HCT116 (cell line): Measurements from ENCODE around the gene CMIP. TPM values are rescaled to one million over a fixed set of nuclear protein-coding genes. Genes with fewer than 3 reads are reported as not detected.

Experiments used
- ATAC-seq: fragments of 200-7000 bp; cut with Tn5 transposase; 2 replicates; pipeline ENCODE4 v1.9.1; 2020; ENCODE audit warnings: mild to moderate bottlenecking, moderate library complexity
- BruUV-seq: library from RNA; stranded (reverse); fragments of 400-500 nt; replicated peaks from 2 replicates; lab custom pipeline; 2021; lab: Mats Ljungman, UMichigan
- CTCF ChIA-PET: fragments of 300-600 bp; sonication (Branson Sonifier 250); formaldehyde crosslinking; loops from one replicate; lab custom pipeline; 2021; ENCODE audit warnings: antibody characterized with exemption; lab: Charles Lee
- POLR2A ChIA-PET: fragments of 300-600, 350-600 bp; sonication (Branson Sonifier 250); formaldehyde crosslinking; loops from one replicate; lab custom pipeline; 2021; ENCODE audit warnings: antibody characterized with exemption; lab: Charles Lee
- RAD21 ChIA-PET, 2 experiments: fragments of 300-600 bp; sonication (Branson Sonifier 250); formaldehyde crosslinking; loops; one replicate each; lab custom pipeline; 2023; ENCODE audit warnings: low total read pairs in 2 of 2; ENCODE audit not compliant: uncharacterized antibody in 2 of 2, unreplicated experiment in 2 of 2, low non-redundant PET in 1 of 2; lab: Charles Lee
- DNase-seq: peaks from one replicate; pipeline ENCODE4 v3.0.0-alpha.2; 2010; ENCODE audit warnings: low read depth, low spot score
- H2AFZ ChIP-seq: fragments of 200-600 bp; shearing (Covaris generic), sonication (generic); 2 replicates; pipeline ENCODE4 v1.6.1; 2017; ENCODE audit warnings: low read depth, mixed run types, mixed read lengths, antibody characterized with exemption, low read length; ENCODE audit not compliant: poor library complexity, severe bottlenecking
- H3K27ac ChIP-seq: 2 replicates; pipeline ENCODE4 v1.5.1; 2012; ENCODE audit warnings: low read depth, low read length
- H3K27me3 ChIP-seq: fragments of 200-600 bp; sonication (generic); 2 replicates; pipeline ENCODE4 v1.6.1; 2016; ENCODE audit warnings: mixed run types, low read length, mixed read lengths; ENCODE audit not compliant: insufficient read depth
- H3K36me3 ChIP-seq, 2 experiments: fragments of 200-500 bp in 1 of 2; fragments of 200-600 bp in 1 of 2; sonication (Bioruptor generic) in 1 of 2; sonication (generic) in 1 of 2; 2 replicates each; pipeline versions ENCODE4 v1.5.1 to v1.6.1; 2014 to 2016; ENCODE audit warnings: low read length in 2 of 2, inconsistent platforms in 1 of 2, mixed read lengths in 1 of 2, mixed run types in 1 of 2; ENCODE audit not compliant: insufficient read depth in 2 of 2, control insufficient read depth in 1 of 2
- H3K4me1 ChIP-seq, 2 experiments: fragments of 200-600 bp in 1 of 2; sonication (generic) in 1 of 2; 2 replicates each; pipeline versions ENCODE4 v1.5.1 to v1.6.1; 2012 to 2017; ENCODE audit warnings: low read length in 2 of 2, inconsistent platforms in 1 of 2, mild to moderate bottlenecking in 1 of 2, mixed read lengths in 1 of 2, mixed run types in 1 of 2, moderate library complexity in 1 of 2; ENCODE audit not compliant: insufficient read depth in 2 of 2, control insufficient read depth in 1 of 2
- H3K4me2 ChIP-seq: fragments of 200-600 bp; sonication (generic); 2 replicates; pipeline ENCODE4 v1.6.1; 2017; ENCODE audit warnings: mixed run types, low read length, mixed read lengths
- H3K4me3 ChIP-seq, 2 experiments: fragments of 200-600 bp in 1 of 2; sonication (generic) in 1 of 2; replicated peaks in 1 of 2; 2 replicates each; pipeline ENCODE4 v1.5.1; 2011 to 2016; ENCODE audit warnings: low read length in 2 of 2, control low read depth in 1 of 2, low read depth in 1 of 2, mild to moderate bottlenecking in 1 of 2, mixed read lengths in 1 of 2, mixed run types in 1 of 2
- H3K79me2 ChIP-seq: fragments of 200-600 bp; sonication (generic); 2 replicates; pipeline ENCODE4 v1.6.1; 2017; ENCODE audit warnings: mild to moderate bottlenecking, mixed run types, low read length, moderate library complexity, mixed read lengths; ENCODE audit not compliant: insufficient read depth
- H3K9ac ChIP-seq: fragments of 200-600 bp; sonication (generic); 2 replicates; pipeline ENCODE4 v1.6.1; 2016; ENCODE audit warnings: low read length, mixed read lengths
- H3K9me2 ChIP-seq: fragments of 200-600 bp; sonication (generic), shearing (Covaris generic); 2 replicates; pipeline ENCODE4 v1.6.1; 2017; ENCODE audit warnings: mixed run types, mild to moderate bottlenecking, moderate library complexity; ENCODE audit not compliant: insufficient read depth
- H3K9me3 ChIP-seq, 2 experiments: fragments of 200-500 bp in 1 of 2; fragments of 200-600 bp in 1 of 2; sonication (Bioruptor generic) in 1 of 2; sonication (generic) in 1 of 2; 2 replicates each; pipeline ENCODE4 v1.6.1; 2014 to 2017; ENCODE audit warnings: low read length in 2 of 2, mixed read lengths in 2 of 2, inconsistent platforms in 1 of 2, low read depth in 1 of 2, mild to moderate bottlenecking in 1 of 2, mixed run types in 1 of 2, moderate library complexity in 1 of 2; ENCODE audit not compliant: control insufficient read depth in 1 of 2, insufficient read depth in 1 of 2
- H4K20me1 ChIP-seq: fragments of 200-600 bp; sonication (generic), shearing (Covaris generic); 2 replicates; pipeline ENCODE4 v1.6.1; 2017; ENCODE audit warnings: mixed run types, mild to moderate bottlenecking, moderate library complexity; ENCODE audit not compliant: insufficient read depth
- EGR1 ChIP-seq: IDR thresholded peaks from 2 replicates; pipeline ENCODE4 v1.6.1; 2012; ENCODE audit warnings: low read depth
- ELF1 ChIP-seq: IDR thresholded peaks from 2 replicates; pipeline ENCODE4 v1.6.1; 2012; ENCODE audit warnings: low read depth, borderline replicate concordance
- EZH2phosphoT487 ChIP-seq: fragments of 200-600 bp; IDR thresholded peaks from 2 replicates; pipeline ENCODE4 v1.6.1; 2018; ENCODE audit warnings: antibody characterized with exemption, borderline replicate concordance
- FOSL1 ChIP-seq: IDR thresholded peaks from 2 replicates; pipeline ENCODE4 v1.6.1; 2012; ENCODE audit warnings: low read depth
- POLR2A ChIP-seq: IDR thresholded peaks from 2 replicates; pipeline ENCODE4 v1.7.0; 2011; ENCODE audit warnings: borderline replicate concordance; ENCODE audit not compliant: insufficient read depth, insufficient read length; ENCODE audit errors: extremely low read depth
- SP1 ChIP-seq: IDR thresholded peaks from 2 replicates; pipeline ENCODE4 v1.6.1; 2012; ENCODE audit warnings: low read depth
- TCF7L2 ChIP-seq: IDR thresholded peaks from 2 replicates; pipeline ENCODE4 v1.7.0; 2011; ENCODE audit warnings: borderline replicate concordance, inconsistent platforms; ENCODE audit not compliant: insufficient read depth, insufficient read length; ENCODE audit errors: extremely low read depth
- ZBTB33 ChIP-seq: IDR thresholded peaks from 2 replicates; pipeline ENCODE4 v1.6.1; 2011; ENCODE audit warnings: mild to moderate bottlenecking, low read length, moderate library complexity; ENCODE audit not compliant: insufficient replicate concordance; ENCODE audit errors: extremely low read depth
- ZFX ChIP-seq: fragments of 450-650 bp; IDR thresholded peaks from 2 replicates; pipeline ENCODE4 v1.6.1; 2017
- ZNF274 ChIP-seq: fragments of 200-500 bp; sonication (Bioruptor generic); IDR thresholded peaks from 2 replicates; pipeline ENCODE4 v1.6.1; 2014; ENCODE audit warnings: mild to moderate bottlenecking, low read depth, low read length, inconsistent platforms
- intact Hi-C: fragments of 100-400 bp; cut with micrococcal nuclease; formaldehyde crosslinking; loops from 2 replicates; pipeline ENCODE4 v1.10.0; 2022
- total RNA-seq: library from RNA; stranded (reverse); gene quantifications from one replicate; pipeline ENCODE4 v1.2.1, GENCODE V29; 2021; ENCODE audit not compliant: unreplicated experiment

Gene CMIP
- total RNA-seq, 1 experiment from 2014 or later, result 64.6 TPM

- TF ChIP-seq EGR1 (no peak), EZH2phosphoT487 (no peak), ZFX (no peak), ZBTB33 (no peak)
Measured at GRCh38 chr16:81473558-81473957, 28.9 kb downstream of the CMIP start (continued).

- RAD21 ChIA-PET, result no interaction called here
- Histone ChIP-seq H3K36me3 (peaks cover 2 to 16% of the 10 kb centered on the region in 2 experiments; a peak in 2 of 4 replicates), H3K9me3 (no peaks in the 10 kb centered on the region), H3K9ac (no peak overlapping the region), H3K4me1 (no peaks in the 10 kb centered on the region), H4K20me1 (peaks cover 9% of the 10 kb centered on the region; the same call in 1 of the 2 replicates), H3K4me2 (no peak overlapping the region), H2AFZ (no peak overlapping the region), H3K79me2 (peaks cover 95% of the 10 kb centered on the region), H3K27me3 (no peaks in the 10 kb centered on the region), H3K4me3 (no peak overlapping the region), H3K27ac (no peak overlapping the region)
- POLR2A ChIA-PET, result interaction anchor here (0.8 kb wide), 1 partner anchor 11 kb away, joined by 4 read pairs; no protein-coding TSS in a partner anchor
- CTCF ChIA-PET, result interaction anchor here (0.7 kb wide), 1 partner anchor 70 kb away, joined by 4 read pairs; no protein-coding TSS in a partner anchor
- no peak for ATAC-seq
- BruUV-seq, result no TSS peak
- DNase-seq, result no peak
- intact Hi-C loops, result no loop called here
- TF ChIP-seq POLR2A (no peak), ZBTB33 (no peak), SP1 (no peak), FOSL1 (no peak), ZNF274 (no peak), ELF1 (no peak), TCF7L2 (no peak)
- TF ChIP-seq, all 23 proteins: peak for 0
- H3K9me2 ChIP-seq, result no peaks in the 10 kb centered on the region
Measured at GRCh38 chr16:81473969-81474959, 29.7 kb downstream of the CMIP start.
